NCI-H446 treated with DMSO at 0.1 percent for 48 hours (cell line): ENCODE data around the gene OR7C1.
"Not testable (repeated sequence)": the region's sequence is repeated elsewhere in the genome, so short reads cannot be mapped to it uniquely, and the experiment has no call there.

Experiments used
- DNase-seq: peaks from one replicate; lab custom pipeline; 2025; lab: John Stamatoyannopoulos, UW

Gene OR7C1

DNA sequence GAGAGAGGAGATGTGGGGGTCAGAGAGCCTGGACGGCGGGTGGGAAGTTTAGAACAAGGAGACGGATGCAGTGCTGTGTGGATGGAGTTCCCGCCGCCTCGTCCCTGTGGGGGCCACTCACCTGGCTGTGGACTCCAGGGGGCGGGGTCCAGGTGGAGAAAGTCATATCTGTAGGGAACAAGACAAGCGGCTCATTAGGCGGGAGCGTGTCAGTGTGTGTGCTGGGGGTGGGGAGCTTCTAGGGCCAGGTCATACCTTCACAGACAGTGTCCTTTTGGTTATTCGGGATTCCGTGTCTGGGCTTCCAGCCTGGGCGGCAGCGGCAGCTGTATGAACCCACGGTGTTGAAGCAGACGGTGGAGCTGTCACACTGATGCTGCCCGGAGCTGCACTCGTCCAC, 69.6 kb downstream of the OR7C1 start:
- not testable (repeated sequence) for DNase-seq

DNA sequence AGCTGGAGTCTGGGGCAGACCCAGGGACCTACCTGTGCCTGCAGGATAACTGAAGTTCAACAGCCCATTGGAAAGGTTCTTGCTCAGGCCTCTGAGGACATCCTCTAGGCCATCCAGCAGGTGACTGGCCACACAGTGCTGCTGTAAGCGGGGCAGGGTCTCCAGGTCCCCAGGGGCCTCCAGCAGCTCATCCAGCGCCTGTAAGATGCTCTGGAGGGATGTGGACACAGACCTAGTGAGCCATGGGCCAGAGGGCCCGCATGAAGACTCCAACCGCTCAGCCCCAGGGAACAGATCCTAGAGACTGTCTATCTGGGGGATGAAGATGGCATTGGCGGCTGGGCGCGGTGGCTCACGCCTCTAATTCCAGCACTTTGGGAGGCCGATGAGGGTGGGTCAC, 70.6 kb downstream of the OR7C1 start:
- no peak for DNase-seq

DNA sequence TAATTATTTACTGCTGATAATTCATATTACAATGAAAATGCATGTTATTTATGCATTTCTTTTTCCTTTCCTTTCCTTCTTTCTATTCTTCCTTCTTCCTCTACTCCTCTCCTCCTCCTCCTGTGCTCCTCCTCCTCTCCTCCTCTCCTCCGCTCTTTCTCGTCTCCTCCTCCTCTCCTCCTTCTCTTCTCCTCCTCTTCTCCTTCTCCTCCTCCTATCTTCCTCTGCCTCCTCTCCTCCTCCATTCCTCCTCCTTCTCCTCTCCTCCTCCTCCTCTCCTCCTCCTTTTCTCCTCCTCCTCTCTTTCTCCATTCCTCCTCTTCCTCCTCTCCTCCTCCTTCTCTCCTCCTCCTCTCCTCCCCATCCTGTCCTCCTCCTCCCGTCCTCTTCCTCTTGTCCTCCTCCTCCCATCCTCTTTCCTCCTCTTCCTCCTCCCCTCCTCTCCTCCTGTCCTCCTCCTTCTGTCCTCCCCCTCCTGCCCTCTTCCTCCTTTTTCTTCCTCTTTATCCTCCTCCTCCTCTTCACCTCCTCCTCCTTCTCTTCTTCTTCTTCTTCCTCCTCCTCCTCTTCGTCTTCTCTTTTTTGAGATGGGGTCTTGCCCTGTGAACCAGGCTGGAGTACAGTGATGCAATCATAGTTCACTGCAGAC, 71.4 kb downstream of the OR7C1 start:
- no peak for DNase-seq

DNA sequence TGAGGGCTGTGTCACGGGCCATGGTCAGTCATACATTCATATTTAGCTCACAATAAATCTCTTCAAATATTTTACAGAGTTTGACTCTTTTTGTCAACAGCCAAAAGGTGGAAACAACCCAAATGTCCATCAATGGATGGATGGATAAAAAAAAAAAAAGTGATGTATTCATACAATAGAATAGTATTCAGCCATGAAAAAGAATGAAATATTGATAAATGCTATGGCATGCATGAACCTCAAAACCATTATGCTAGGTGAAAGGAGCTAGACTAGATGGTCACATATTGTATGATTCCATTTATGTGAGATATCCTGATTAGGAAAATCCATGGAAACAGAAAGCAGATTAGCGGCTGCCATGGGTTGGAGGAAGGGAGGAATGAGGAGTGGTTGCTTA, 72.9 kb downstream of the OR7C1 start:
- no peak for DNase-seq

DNA sequence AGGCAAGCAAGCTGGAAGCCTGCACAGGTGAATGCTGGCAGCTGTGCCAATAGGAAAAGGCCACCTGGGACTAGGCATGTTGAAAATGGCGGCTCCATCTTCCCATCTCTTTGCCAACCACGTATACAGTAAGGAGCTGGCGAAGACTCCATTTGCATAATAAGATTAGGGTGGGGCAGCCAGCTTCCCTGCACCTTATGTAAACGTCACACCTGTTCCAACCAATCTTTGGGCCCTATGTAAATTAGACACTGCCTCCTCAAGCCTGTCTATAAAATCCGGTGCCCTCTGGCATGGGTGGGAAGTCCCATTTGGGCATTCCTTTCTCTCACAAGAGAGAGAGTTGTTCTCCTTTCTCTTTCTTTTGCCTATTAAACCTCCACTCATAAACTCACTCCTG, 73.4 kb downstream of the OR7C1 start:
- DNase-seq, result no peak

DNA sequence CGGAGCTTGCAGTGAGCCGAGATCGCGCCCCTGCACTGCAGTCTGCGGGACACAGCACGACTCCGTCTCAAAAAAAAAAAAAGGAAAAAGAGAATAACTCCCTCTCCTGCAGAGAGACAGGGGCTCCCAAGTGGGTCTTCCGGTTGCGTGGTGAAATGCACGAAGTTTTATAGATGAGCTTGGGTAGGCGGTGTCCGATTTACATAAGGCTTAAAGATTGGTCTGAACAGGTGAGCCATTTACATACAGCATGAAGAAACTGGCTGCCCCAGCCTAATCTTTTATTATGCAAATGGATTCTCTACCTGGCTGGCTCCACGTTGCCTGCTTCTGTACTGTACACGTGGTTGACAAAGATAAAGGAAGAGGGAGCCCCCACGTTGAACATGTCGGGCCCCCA, 76.2 kb downstream of the OR7C1 start:
- DNase-seq, result no peak

DNA sequence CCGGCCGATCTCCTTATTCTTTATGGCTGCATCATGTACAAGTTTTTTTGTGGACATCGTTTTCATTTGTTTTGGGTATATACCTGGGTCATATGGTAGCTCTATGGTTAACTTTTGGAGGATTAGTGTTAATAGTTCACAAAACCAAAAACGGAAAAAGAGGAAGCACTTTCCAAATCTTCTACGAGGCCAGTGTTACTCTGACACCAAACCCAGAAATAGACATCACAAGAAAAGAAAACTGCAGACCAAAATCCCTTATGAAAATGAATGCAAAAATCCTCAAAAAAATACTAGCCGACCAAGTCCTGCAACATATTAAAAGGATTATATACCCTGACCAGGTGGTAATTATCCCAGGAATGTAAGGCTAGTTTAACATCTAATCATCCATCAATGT, 86.4 kb downstream of the OR7C1 start:
- DNase-seq, result no peak
